DLD1 (cell line): ENCODE results near the gene CCDC33.
"Not testable (repeated sequence)": the region's sequence is repeated elsewhere in the genome, so short reads cannot be mapped to it uniquely, and the experiment has no call there.

Experiments
- in situ Hi-C: cut with HindIII; loops from 2 replicates; pipeline ENCODE4 v1.10.0; 2017; ENCODE audit warnings: low sequenced_read_pairs

Gene CCDC33

DNA sequence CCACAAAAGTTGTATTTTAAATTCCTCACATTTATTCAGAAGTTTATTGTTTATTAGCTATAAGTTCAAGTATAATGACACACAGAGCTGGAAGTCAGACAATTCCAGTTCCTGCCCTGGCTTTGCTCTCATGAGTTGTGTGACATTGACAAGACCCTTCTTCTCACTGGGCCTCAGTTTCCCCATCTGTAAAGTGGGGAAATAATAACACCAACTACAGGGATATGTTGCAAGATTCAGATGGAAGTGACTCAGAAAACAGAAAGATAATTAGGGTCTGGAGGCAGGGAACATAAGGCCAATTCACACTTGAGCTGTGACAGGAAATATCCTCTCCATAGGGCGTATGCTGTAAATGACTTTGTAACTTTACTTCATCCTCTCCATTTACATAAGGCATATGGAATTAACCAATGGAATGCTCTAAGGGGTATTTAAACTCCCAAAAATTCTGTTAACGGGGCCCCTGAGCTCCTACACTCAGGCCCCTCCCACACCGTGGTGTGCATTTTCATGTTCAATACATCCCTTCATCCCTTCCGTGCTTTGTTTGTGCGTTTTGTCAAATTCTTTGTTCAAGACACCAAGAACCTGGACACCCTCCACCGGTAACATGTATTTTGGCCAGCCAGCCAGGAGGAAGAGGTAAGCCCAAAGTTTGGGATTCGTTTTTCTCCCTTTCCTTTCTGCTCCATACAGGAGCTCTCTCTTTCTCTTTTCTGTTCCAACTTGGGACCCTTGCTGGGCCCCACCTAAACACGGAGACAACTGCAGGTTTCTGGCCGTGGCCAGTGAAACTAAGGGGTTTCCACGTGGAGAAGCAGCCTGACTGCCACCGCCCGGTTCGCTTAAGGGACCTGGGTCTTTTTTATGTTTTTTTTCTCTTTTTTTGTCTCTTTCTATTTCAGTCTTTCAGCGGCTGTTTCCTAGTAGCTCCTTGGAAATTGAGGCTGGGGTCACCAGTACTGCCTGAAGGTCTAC, 114.5 kb downstream of the CCDC33 start:
- in situ Hi-C loops: no loop called here

- in situ Hi-C loops: no loop called here
Measured at GRCh38 chr15:74351670-74352069, 115.5 kb downstream of the CCDC33 start.

DNA sequence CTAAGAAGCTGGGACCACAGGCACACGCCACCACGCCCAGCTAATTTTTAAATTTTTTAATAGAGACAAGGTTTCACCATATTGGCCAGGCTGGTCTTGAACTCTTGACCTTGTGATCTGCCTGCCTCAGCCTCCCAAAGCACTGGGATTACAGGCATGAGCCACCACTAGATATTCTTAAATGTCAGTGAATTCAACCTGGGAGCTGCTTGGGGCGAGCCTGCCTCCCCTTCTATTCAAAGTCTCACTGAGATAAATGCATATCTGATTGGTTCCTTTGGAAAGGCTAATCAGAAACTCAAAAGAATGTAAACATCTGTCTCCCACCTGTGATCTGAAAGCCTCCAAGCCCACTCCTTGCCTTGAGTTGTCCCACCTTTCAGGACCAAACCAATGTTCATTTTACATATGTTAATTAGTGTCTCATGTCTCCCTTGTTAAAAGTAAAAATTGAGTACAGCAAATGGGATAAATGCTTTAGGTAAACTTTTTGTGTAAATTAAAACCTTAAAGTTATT, 116.3 kb downstream of the CCDC33 start:
- in situ Hi-C loops: no loop called here

- in situ Hi-C loops: not testable (repeated sequence)
Measured at GRCh38 chr15:74353992-74354391, 117.9 kb downstream of the CCDC33 start.

DNA sequence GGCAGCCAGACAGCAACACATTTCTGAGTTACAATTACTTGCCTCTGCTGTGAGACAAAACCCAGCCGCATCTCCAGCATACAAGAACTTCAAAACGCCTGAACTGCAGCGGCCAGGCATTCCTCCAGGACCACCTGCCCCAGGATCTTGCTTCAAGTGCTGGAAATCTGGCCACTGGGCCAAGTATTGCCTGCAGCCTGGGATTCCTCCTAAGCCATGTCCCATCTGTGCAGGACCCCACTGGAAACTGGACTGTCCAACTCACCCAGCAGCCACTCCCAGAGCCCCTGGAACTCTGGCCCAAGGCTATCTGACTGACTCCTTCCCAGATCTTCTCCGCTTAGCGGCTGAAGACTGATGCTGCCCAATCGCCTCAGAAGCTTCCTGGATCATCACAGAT, 119.9 kb downstream of the CCDC33 start:
- in situ Hi-C loops: not testable (repeated sequence)

- in situ Hi-C loops: not testable (repeated sequence)
Measured at GRCh38 chr15:74357514-74357913, 121.4 kb downstream of the CCDC33 start.

- in situ Hi-C loops: not testable (repeated sequence)
Measured at GRCh38 chr15:74359376-74359775, 123.2 kb downstream of the CCDC33 start.

DNA sequence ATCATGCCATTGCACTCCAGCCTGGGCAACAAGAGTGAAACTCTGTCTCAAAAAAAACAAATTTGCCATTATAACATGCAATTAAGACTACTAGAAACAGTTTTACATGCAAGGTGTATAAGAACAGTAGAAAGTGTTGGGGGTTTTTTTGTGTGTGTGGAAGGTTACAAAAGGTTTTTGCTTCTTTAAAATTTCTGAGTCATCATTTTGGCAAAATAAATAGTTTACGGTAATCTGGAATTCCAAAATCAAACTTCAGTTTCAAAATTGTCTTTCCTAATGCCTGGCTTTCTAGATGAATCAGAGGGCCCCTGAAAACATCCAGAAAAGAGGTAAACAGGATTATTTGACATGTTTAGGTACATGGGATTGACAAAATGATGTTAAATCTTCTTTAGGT, 124.7 kb downstream of the CCDC33 start:
- in situ Hi-C loops: not testable (repeated sequence)

- in situ Hi-C loops: no loop called here
Measured at GRCh38 chr15:74362482-74362881, 126.4 kb downstream of the CCDC33 start.

DNA sequence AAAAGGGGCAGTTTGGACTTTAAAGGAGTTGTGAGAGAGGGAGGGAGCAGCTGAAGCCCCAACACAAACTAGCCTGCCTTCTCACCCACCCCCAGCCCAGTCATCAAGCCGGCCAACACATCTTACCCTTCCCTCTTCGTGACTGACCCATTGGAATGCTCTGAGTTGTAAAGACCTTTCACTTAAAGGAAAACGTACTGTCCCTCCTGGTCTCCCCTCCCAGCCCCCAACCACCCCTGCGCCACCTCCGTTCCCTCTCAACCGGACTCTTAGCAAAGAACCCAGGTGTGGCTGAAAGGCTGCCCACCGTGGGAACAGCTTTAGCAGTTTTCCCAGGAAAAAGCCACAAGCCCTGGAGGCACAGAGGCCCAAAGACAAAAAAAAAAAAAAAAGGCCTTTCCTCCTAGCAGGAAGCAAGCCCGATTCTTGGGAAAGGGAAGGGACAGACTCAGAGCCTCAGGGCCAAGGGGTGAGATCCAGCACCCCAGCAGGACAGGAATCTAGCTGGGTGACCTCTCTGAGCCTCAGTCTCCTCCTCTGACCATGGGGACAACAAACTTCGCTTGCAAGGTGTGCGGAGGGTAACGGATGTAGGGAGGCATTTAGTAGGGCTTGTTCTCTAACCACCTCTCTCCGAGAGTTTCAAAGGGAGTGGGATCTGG, 128.9 kb downstream of the CCDC33 start:
- in situ Hi-C loops: no loop called here

DNA sequence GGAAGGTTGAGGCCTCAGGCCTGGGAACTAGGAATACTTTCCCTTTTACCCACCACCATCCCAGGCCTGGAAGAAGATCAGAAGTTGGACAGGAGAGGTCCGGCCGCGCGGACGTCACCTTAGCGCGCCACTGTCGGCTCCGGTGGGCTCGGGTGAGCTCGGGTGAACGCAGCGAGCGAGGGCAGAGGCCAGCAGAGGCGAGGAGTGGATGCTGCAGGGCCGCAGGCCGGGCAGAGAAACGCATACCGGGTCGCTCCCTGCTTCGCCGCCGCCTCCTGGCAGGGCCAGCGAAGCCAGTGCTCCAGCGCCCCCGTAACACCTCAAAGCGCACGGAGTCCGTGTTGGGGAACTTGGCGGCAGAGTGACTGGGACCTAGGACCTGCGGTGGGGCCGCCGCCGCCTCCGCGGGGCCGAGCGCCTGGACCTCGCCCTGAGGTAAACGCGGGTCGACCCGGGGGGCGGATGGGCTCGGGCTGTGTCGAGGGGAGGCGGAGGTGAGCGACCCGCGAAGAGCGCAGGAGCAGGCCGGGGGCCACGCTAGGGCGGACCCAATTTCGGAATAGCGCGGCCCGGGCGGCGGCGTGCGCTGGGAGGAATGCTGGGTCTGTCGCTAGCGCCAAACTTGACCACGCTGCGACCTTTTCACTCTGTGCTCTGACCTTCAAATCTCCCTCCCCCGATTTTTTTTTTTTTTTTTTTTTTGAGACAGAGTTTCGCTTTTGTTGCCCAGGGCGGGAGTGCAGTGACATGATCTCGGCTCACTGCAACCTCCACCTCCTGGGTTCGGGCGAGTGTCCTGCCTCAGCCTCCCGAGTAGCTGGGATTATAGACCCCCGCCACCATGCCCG, 129.7 kb downstream of the CCDC33 start:
- in situ Hi-C loops: no loop called here

- in situ Hi-C loops: no loop called here
Measured at GRCh38 chr15:74367296-74367854, 131.2 kb downstream of the CCDC33 start, which contains the start of gene CYP11A1. Gene CYP11A1 (minus strand): TSS chr15:74367646. CDS start chr15:74367585, 61 bp downstream.

- in situ Hi-C loops: no loop called here
Measured at GRCh38 chr15:74368121-74368520, 132.0 kb downstream of the CCDC33 start.

DNA sequence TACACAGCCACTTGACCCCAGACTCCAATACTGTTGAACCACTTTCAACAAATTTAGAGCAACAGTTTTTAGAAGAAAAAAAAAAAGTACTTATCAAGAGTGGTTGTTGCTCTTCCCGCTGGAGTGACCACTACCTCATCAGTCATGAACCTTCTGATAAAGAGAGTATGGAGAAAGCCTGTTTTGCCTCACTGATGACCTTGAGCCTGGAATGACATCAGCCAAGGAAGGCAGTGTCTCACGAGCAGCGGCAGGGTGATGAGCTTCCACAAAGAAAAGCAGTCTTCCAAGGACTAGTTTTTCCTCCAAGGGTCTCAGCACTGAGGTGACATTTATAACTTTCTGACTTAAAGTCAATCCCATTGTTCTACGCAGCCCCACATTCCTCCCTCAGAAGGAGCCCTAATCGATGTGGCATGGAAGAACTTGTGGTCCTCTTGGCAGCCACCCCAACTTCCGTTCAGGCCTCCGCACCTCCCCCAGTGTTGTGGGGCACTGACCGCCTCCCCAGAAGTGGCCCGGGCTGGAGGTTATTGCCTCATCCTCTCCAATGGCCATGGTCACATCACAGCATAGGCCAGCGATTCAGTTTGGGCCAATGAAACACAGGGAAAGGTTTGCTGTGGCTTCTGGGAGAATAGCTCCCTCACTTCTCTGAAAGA, 133.1 kb downstream of the CCDC33 start:
- in situ Hi-C loops: no loop called here

DNA sequence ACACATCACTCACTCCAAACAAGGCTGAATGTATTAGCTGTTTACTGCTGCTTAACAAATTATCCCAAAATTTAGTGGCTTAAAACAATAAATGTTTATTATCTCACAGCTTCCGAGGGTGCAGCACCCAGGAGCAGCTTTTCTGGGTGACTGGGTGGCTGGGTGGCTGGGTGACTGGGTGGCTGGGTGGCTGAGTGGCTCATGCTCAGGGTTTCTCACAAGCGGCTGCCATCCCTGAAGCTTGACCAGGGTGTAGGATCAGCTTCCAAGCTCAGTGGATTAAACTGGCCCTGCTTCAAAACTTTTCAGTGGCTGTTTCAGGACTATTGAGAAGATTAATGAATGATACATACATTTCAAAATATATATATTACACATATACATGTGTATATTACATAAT, 133.6 kb downstream of the CCDC33 start:
- in situ Hi-C loops: loop anchor here (5.0 to 10.0 kb wide), 2 partner anchors 73 to 405 kb away; no protein-coding TSS in a partner anchor

- in situ Hi-C loops: loop anchor here (5.0 to 10.0 kb wide), 2 partner anchors 72 to 404 kb away; no protein-coding TSS in a partner anchor
Measured at GRCh38 chr15:74370471-74370870, 134.3 kb downstream of the CCDC33 start.

DNA sequence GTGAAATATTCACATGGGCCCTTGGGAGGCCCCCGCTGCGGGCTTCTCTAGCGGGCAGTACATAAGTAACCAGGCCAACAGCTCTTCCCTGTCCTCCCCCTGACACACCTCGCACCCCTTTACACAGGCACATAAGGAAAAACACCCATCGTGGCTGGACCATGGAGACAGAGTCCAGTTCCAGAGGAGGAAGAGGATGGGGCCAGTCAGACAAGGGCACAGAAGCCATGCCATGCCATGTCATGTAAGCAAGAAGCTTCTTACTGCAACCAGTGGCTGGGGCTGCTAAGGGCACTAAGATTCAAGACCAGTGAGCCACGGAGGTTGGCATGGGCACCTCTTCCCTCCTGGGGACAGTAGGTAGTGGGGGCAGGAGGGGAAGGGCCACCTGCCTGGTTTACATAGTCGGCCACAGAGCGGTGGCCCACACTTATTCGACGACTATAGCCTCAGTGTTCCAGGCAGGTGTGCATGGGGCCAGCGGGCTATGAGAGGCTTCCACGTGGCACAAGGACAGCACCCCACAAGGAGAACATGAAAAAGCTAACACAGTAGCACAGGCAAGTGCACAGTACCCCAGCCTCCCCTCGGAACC, 137.0 kb downstream of the CCDC33 start:
- in situ Hi-C loops: loop anchor here (5.0 to 10.0 kb wide), 2 partner anchors 69 to 402 kb away; no protein-coding TSS in a partner anchor

GRCh38 chr15:74373731-74374647, 137.9 kb downstream of the CCDC33 start:
- in situ Hi-C loops: loop anchor here (5.0 to 10.0 kb wide), 2 partner anchors 68 to 401 kb away; no protein-coding TSS in a partner anchor
